ENCODE results near the gene CTSW.

Gene CTSW

DNA sequence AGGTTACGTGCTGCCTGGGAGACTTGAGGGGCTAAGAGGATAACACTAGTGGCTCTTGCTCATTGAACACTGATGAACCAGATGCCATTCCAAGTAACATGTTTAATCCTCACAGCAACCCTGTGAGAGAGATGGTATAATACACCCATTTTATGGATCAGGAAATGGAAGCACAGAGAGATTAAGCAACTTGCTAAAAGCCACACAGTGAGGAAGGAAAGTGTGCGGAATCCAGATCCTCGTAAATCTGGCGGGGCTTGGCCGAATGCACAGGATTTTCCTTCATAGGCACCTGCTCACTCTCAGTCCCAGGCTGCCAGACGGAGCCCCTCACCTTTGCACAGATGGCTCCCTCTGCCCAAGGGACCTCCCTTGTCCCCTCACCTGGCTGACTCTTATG lies 28.2 kb downstream of the CTSW start:
- H3K36me3 Mint-ChIP-seq: no peaks in the 10 kb centered on the region
- ATAC-seq (replicated peaks) (no peak), DNase-seq (no peak)
- no peak overlapping the region for H3K4me3 Mint-ChIP-seq
- peaks cover 11 to 19% of the 10 kb centered on the region in 2 donors for H3K27me3 Mint-ChIP-seq
- H3K4me1 Mint-ChIP-seq: peaks cover 9 to 18% of the 10 kb centered on the region in 2 donors
- no peaks in the 10 kb centered on the region for H3K9me3 Mint-ChIP-seq
- no peak overlapping the region for H3K27ac Mint-ChIP-seq

DNA sequence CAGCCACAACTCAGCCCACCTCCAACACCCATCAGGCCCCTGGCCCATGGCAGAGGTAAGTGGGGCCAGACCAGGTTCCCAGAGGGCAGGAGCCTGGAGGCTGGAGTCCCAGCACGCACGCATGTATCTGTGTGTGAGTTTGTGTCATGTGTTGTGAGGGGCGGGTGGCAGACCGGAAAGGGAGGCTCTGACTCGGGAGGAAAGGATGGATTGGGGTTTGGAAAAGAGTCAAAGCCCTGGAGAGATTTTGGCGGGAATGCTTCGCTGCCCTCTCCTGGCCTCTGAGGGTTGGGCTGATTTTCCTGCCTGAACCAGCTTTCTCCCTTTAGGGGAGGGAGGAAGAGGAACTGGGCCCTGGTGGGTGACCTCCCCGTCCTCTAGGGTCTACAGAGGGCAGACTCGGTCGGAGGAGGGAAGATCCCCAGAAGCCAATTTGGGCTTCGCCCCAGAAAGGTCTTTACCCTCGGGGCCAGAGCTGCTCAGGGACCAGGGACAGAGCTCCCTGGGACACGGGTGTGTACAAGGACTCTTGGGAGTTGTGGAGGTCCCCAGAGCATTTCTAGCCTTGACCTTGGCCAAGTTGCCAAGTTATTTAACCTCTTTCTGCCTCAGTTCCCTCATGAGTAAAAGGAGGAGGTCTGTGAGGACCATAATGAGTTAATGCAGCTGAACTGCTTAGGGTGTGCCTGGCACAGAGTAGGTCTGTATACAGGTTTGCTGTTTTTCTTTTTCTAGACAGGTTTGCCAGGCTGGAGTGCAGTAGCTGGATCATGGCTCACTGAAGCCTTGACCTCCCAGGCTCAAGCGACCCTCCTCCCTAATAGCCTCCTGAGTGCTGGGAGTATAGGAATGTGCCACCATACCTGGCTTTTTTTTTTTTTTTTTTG lies 32.3 kb downstream of the CTSW start:
- DNase-seq (no peak), ATAC-seq (replicated peaks) (peak; percentile 73 to 74)
- Mint-ChIP-seq H3K9me3 (no peaks in the 10 kb centered on the region), H3K27me3 (peaks cover 4 to 19% of the 10 kb centered on the region in 2 donors), H3K36me3 (peaks cover 4 to 6% of the 10 kb centered on the region in 2 donors), H3K4me3 (peak overlapping the region; percentile 44 to 49), H3K27ac (peak overlapping the region; percentile 49), H3K4me1 (peaks cover 37 to 47% of the 10 kb centered on the region in 2 donors)

DNA sequence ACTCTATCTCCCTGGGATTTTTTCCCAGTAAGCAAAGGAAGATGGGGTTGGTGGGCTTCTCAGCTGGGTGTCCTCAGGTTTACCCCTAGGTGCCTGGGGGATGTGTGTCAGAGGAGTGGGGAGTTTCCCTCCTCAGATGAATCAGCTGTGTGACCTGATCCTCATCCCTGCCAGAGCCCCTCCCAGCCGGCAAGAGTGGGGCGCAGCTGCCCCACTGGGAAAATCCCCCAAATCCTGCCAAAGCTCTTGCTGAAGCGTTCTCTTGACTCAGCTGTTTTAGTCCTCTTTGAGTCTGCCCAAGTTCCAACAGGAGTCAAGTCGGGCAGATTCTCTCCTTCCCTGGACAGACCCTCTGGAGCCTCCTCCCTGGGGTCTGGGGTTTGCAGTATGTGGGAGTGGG lies 33.2 kb downstream of the CTSW start:
- ATAC-seq (replicated peaks) (peak in 1 of 2 donors; percentile 33), DNase-seq (no peak)
- H3K36me3 Mint-ChIP-seq: peaks cover 7 to 9% of the 10 kb centered on the region in 2 donors
- H3K4me3 Mint-ChIP-seq: peak overlapping the region in 1 of 2 donors; percentile 11
- H3K27me3 Mint-ChIP-seq: peaks cover 4 to 14% of the 10 kb centered on the region in 2 donors
- no peaks in the 10 kb centered on the region for H3K9me3 Mint-ChIP-seq
- no peak overlapping the region for H3K27ac Mint-ChIP-seq
- peaks cover 43 to 53% of the 10 kb centered on the region in 2 donors for H3K4me1 Mint-ChIP-seq

DNA sequence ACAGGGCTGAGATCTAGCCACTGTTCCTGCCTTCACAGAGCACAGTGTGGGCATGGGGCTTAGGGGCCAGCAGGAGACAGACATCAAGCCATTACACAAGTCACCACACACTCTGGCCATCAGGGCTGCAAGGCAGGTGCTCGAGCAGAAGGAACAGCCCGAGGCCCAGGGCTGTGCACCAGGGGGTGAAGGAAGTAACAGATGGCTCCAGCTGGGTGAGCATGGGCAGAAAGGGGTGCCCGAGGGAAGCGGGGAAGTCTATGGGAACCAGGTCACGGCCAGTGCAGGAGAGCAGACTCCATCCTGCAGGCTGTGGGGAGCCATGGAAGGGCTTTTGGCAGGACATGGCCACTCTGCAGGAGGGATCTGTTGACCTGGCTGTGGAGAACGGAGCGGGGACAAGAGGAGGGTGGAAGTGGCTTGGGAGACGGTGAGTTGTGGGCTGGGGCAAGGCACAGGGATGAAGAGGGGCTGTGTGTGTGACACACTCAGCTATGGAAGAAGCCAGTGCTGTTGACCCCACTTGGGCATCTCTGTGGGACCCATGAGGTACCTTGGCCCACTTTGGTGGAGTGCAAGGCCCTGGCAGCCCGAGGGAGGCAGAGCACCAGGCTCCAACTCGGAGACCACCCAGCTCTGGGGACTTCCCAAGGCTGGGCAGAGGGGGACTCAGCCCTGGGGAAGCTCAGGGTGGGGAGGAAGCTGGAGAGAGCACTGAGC lies 35.6 kb downstream of the CTSW start:
- ATAC-seq (replicated peaks) (no peak), DNase-seq (no peak)
- no peaks in the 10 kb centered on the region for H3K9me3 Mint-ChIP-seq
- H3K27ac Mint-ChIP-seq: peak overlapping the region; percentile 76
- peaks cover 4 to 10% of the 10 kb centered on the region in 2 donors for H3K27me3 Mint-ChIP-seq
- H3K36me3 Mint-ChIP-seq: peaks cover 10 to 17% of the 10 kb centered on the region in 2 donors
- H3K4me3 Mint-ChIP-seq: peak overlapping the region; percentile 46 to 49
- H3K4me1 Mint-ChIP-seq: peaks cover 48 to 60% of the 10 kb centered on the region in 2 donors

DNA sequence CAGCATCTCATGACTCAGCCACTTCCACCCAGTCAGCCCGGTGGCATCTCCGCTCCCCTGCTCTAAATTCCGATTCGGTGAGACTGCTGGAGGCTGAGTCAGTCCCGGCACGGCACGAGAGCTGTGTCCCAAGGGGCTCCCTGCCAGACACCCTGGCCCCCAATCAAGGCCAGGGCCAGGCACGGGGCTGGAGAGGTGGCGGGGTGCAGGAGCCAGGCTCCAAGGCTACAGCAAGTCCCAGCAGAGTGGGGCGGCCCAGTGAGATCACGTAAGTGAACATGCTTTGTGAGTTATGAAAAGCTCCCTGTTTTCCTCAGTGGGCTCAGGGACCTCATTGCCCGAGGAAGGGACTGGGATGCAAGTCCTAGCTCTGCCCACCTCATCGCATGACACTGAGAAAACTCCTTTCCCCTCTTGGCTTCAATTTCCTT lies 36.2 kb downstream of the CTSW start:
- Mint-ChIP-seq H3K9me3 (no peaks in the 10 kb centered on the region), H3K27ac (no peak overlapping the region), H3K4me3 (peak overlapping the region in 1 of 2 donors; percentile 46), H3K4me1 (peaks cover 49 to 65% of the 10 kb centered on the region in 2 donors), H3K27me3 (peaks cover 4 to 10% of the 10 kb centered on the region in 2 donors), H3K36me3 (peaks cover 11 to 17% of the 10 kb centered on the region in 2 donors)
- no peak for ATAC-seq (replicated peaks)
- DNase-seq: no peak

DNA sequence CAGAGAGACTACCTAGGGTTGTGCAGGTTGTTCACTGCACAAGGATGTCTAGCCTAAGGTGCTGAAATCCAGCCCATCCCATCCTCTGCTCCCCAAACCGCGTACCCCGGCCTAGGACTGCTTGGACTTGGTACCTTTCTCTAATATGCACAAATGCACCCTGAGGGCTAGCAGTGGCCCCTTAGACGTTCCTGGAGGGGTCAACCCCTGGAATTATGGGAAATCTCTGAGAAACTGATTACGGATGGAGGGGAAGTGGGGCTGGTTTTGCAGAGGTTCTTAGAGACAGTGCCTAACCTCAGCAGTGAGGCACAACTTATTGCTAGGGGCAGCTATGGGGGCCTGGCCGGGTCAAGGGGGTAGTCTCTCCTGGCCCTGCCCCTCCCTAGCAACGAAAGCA lies 36.8 kb downstream of the CTSW start:
- ATAC-seq (replicated peaks) (no peak), DNase-seq (no peak)
- Mint-ChIP-seq H3K36me3 (peaks cover 11 to 17% of the 10 kb centered on the region in 2 donors), H3K4me1 (peaks cover 49 to 66% of the 10 kb centered on the region in 2 donors), H3K9me3 (no peaks in the 10 kb centered on the region), H3K4me3 (peak overlapping the region; percentile 73 to 78), H3K27ac (no peak overlapping the region), H3K27me3 (peaks cover 4 to 5% of the 10 kb centered on the region in 2 donors)

DNA sequence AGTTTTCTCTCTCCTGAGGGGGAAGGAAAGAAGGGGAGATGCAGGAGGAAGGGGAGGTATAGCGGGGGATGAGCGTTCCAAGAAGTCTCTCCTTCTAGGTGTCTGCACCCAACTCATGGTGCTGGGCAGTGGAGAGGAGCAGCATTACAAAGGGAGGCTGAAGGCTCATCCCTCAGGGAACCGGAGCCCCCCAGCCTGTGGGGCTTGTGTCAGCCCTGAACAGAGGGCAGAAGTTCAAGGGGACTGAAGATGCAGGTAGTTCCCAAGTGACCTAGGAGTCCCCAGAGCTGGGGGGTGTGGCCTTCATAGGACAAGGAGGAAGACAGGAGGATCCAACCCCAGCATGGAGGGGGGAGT lies 37.4 kb downstream of the CTSW start:
- Mint-ChIP-seq H3K27ac (peak overlapping the region; percentile 34), H3K4me3 (peak overlapping the region; percentile 73 to 78), H3K4me1 (peaks cover 44 to 66% of the 10 kb centered on the region in 2 donors), H3K27me3 (no peaks in the 10 kb centered on the region), H3K36me3 (peaks cover 16 to 22% of the 10 kb centered on the region in 2 donors), H3K9me3 (no peaks in the 10 kb centered on the region)
- DNase-seq: no peak
- ATAC-seq (replicated peaks): no peak

DNA sequence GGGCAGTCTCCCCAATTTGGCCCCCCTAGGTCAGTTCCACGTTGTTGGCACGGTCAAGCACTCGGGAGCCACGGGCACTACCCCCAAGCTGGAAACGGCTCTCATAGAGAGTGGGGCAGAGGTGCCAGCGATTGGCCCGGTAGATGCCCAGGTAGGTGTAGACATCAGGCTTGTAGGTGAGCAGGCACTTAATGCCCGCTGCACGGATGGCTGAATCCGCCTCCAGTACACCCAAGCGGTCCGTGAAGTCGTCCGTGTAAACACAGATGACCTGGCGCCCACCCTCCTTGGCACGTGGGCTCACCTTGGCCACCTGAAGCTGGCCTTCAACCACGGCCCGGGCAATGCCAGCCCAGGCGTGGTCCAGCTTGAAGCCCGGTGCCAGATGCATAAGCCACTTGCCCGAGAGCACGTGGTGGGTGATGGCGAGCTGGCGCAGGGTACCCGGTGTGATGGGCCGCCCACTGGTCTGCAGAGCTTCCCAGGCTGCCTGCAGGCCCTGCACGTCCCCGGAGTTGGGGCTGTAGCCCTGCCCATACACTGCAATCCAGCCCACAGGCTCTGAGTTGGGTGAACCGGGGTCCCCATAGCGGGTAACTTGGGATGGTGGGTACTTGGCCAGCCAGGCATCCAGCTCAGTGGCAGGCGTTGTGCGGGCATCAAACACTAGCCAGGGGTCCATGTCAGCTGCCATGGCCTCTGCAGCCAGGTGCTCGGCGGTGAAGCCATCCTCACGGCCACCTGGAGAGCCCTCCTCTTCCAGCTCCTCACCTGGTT lies 38.0 kb downstream of the CTSW start:
- Mint-ChIP-seq H3K9me3 (no peaks in the 10 kb centered on the region), H3K4me1 (peaks cover 44 to 66% of the 10 kb centered on the region in 2 donors), H3K36me3 (peaks cover 22 to 28% of the 10 kb centered on the region in 2 donors), H3K27ac (peak overlapping the region; percentile 93), H3K27me3 (no peaks in the 10 kb centered on the region), H3K4me3 (peak overlapping the region; percentile 95 to 98)
- ATAC-seq (replicated peaks) (no peak), DNase-seq (no peak)

DNA sequence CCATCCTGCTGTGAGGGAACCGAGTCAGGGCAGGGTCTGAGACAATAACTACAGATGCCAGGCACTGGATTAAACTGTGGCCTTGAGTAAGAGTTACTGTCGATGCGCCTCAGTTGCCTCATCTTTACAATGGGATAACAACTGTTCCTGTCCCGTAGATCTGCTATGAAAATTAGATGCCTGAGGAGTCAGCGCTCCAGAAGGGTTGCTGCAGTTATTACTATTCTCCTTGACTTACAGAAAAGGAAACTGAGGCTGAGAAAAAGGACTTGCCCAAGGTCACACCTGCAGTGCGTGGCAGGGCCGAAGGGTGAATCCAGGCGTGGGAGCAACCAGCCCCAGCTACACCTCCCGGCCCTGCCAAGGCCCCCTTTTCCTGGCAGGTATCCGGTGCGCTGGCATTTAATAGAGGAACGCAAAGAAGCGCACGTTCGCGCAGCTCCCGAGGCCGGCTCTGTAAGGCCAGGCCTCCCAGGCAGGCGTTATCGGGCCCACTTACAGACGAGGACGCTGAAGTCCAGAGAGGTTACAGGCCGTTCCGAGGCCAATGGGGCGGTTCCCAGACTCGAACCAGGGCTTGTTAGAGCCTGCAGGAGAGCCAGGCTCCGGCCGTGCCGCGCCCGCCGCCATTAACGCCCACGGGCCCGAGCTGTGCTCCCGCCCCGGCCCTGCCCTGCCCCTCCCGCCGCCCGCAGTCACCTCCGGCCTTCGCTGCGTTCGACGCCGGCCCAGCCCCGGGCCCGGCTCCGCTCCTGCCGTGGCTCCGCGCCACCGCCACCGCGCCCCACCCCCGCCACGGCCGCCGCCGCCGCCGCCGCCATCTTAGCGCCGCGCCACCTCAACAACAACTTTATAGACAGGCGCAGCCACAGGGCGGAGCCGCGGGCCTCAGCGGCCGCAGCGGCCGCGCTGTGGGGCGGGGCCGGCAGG lies 38.8 kb downstream of the CTSW start, which contains the start of gene C11orf68:
TSS of gene C11orf68 (minus strand) at position 852 of the 930 bp plus-strand sequence. CDS start at position 821, 31 bp downstream.
- no peak for DNase-seq
- peak within 1 kb of the TSS; percentile 95 to 98 for H3K4me3 Mint-ChIP-seq
- H3K4me1 Mint-ChIP-seq: peaks cover 41 to 59% of the 10 kb centered on the region in 2 donors
- H3K27ac Mint-ChIP-seq: peak within 1 kb of the TSS; percentile 93
- ATAC-seq (replicated peaks): peak; percentile 71 to 76
- no peaks in the 10 kb centered on the region for H3K9me3 Mint-ChIP-seq
- H3K36me3 Mint-ChIP-seq: peaks cover 27 to 32% of the 10 kb centered on the region in 2 donors
- no peaks in the 10 kb centered on the region for H3K27me3 Mint-ChIP-seq

DNA sequence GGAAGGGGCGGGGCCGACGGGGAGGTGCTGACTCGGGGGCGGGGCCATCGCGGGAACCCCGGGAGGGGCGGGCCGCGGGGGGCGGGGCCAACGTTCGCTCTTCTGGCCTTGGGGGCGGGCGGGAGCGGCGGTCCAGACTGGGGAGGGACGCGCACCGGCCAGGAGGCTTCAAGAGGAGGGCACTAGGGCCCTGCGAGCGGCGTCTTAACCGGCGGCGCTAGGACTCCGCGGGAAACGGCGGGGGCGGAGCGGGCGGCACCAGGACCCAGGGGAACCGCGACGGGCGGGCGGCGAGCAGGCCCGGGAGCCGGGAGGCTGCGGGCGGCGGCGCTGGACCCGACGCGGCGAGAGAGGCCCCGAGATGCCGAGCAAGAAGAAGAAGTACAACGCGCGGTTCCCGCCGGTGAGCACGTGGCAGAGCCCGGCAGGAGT lies 39.5 kb downstream of the CTSW start, which contains the start of gene DRAP1:
TSS of gene DRAP1 (plus strand) at position 286 of the 432 bp plus-strand sequence. CDS start at position 362, 76 bp downstream.
- Mint-ChIP-seq H3K4me1 (peaks cover 41 to 59% of the 10 kb centered on the region in 2 donors), H3K4me3 (peak within 1 kb of the TSS; percentile 95 to 98)
- ATAC-seq (replicated peaks): peak; percentile 93

DNA sequence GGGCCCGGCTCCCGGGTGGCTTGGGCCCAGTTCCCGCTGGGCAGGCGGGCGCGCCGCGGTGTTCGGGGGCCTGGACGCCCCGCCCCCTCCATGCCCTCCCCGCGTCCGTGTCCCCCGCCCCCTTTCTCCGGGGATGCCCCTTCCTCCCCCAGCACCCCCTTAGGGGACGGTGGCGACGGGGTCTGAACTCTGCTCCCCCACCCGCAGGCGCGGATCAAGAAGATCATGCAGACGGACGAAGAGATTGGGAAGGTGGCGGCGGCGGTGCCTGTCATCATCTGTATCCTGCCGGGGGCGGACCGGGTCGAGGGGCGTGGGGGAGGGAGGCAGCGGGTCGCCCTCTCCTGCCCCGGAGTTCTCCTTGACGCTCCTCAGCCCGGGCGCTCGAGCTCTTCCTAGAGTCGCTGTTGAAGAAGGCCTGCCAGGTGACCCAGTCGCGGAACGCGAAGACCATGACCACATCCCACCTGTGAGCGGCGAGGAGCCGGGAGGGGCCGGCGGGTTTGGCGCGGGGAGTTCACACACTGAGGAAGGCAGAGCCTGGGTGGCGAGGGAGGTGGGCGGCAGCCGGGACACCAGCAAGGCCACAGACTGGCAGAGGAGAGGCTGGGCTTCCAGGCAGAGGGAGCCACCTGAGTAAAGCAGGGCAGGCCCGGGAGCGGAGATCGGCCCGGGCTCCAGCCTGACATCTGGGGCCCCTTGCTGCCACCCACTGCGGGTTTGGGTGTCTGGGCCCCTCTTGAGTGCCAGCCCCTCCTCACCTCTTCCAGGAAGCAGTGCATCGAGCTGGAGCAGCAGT lies 40.1 kb downstream of the CTSW start:
- Mint-ChIP-seq H3K27me3 (no peaks in the 10 kb centered on the region), H3K4me1 (peaks cover 36 to 54% of the 10 kb centered on the region in 2 donors), H3K27ac (peak overlapping the region; percentile 93), H3K9me3 (no peaks in the 10 kb centered on the region), H3K4me3 (peak overlapping the region; percentile 95 to 98), H3K36me3 (peaks cover 30 to 35% of the 10 kb centered on the region in 2 donors)
- DNase-seq (no peak), ATAC-seq (replicated peaks) (peak; percentile 48 to 51)

More for the DNA sequence above, 39.5 kb downstream of the CTSW start, which contains the start of gene DRAP1:
- DNase-seq: peak; percentile 96
- H3K36me3 Mint-ChIP-seq: peaks cover 28 to 33% of the 10 kb centered on the region in 2 donors
- no peaks in the 10 kb centered on the region for H3K27me3 Mint-ChIP-seq
- no peaks in the 10 kb centered on the region for H3K9me3 Mint-ChIP-seq
- peak within 1 kb of the TSS; percentile 93 for H3K27ac Mint-ChIP-seq

DNA sequence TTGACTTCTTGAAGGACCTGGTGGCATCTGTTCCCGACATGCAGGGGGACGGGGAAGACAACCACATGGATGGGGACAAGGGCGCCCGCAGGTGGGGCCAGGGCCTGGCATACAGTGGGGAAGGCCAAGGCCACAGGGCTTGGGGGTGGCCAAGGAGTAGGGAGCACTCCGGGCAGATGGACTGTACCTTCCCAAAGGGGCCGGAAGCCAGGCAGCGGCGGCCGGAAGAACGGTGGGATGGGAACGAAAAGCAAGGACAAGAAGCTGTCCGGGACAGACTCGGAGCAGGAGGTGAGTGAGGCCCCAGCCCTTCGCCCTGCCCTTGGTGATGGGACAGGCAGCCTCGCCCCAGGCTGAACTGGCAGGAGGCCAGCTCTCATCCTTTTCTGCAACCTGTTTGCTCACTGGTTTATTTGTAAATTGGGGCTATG lies 40.8 kb downstream of the CTSW start:
- H3K36me3 Mint-ChIP-seq: peaks cover 30 to 36% of the 10 kb centered on the region in 2 donors
- no peaks in the 10 kb centered on the region for H3K27me3 Mint-ChIP-seq
- peak overlapping the region; percentile 95 to 98 for H3K4me3 Mint-ChIP-seq
- no peak for DNase-seq
- peaks cover 30 to 47% of the 10 kb centered on the region in 2 donors for H3K4me1 Mint-ChIP-seq
- ATAC-seq (replicated peaks): no peak
- no peaks in the 10 kb centered on the region for H3K9me3 Mint-ChIP-seq
- peak overlapping the region; percentile 93 for H3K27ac Mint-ChIP-seq
